ENCODE data around the gene C1QTNF3.
"Not testable (repeated sequence)": the region's sequence is repeated elsewhere in the genome, so short reads cannot be mapped to it uniquely, and the experiment has no call there.

The C1QTNF3 gene

DNA sequence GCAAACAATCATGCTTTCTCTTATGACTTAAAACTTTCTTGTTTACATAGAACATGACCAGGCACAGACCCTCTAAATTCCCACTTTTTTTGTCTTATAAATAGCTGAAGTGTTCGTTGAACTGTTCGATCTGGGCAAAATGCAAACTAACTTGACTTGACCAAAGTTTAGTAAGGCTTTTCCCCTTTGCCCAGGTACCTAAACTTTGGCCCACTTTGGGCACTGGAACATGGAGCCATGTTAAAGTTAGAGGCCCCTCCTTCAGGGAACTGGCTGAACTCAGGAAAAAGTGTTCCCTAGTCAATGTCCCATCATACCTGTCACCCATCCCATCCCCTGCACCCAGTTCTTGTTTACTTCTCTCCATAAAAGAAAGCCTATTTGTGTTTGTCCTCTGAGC is 25.8 kb downstream of the C1QTNF3 start:
- DNase-seq, result no peak

GRCh38 chr5:34016750-34017149 is 26.3 kb downstream of the C1QTNF3 start:
- no peak for DNase-seq

DNA sequence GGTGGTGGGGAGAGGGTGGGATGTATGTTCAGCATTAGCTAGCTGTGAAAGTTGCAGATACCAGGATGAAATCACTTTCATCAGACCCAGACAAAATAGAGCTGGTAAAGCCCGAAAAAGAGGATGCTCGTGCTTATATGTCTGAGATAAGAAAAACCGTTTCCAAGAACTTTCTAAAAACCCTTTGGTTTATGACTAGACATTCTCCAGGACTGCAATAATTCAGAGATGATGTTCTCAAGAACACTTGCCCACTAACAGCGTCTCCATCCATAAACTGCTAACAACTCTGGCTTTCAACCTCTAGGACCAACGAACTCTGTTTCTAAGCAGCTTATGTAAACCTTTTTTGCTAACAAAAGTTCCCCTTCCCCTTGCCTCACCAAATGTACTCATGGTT is 26.8 kb downstream of the C1QTNF3 start:
- DNase-seq, result no peak

DNA sequence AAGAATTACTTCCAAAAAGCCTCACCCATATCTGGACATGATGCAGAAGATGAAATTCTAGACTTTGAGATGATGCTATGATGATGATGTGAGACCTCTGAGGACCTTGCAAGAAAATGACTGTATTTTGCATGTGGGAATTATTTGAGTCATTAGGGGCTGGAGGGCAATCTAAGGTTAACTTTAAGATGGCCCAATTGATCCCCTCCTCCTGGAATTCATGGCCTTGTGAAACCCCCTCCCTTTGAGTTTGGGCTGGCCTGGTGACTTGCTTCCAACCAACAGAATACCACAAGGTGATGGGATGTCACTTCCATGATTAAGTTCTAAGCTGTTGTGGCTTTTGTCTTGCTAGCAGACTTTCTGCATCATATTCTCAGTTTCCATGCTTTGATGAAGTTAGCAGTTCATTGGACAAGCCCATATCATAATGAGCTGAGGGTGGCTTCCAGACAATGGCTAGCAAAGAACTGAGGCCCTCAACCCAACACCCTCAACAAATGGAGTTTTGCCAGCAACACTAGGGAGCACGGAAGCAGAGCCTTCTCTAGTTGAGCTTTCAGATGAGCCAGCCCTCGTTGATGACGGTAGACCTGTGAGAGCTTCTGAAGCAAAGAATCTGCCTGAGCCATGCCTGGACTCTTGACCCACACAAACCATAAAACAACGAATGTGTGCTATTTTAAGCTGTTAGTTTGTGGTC is 27.7 kb downstream of the C1QTNF3 start:
- no peak for DNase-seq

GRCh38 chr5:34014626-34015025 is 28.4 kb downstream of the C1QTNF3 start:
- no peak for DNase-seq

DNA sequence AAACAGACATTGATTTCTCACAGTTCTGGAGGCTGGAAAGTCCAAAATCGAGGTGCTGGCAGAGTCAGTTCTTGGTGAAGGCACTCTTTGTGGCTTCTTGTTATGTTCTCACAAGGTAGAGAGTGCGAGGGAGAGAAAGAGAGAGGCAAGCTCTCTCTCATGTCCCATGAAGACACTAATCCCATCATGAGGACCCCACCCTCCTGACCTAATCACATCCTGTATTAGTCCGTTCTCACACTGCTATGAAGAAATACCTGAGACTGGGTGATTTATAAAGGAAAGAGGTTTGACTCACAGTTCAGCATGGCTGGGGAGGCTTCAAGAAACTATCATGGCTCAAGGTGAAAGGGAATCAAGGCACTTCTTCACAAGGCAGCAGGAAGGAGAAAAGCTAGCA is 29.5 kb downstream of the C1QTNF3 start:
- no peak for DNase-seq

GRCh38 chr5:34012791-34013190 is 30.2 kb downstream of the C1QTNF3 start:
- DNase-seq, result no peak

- no peak for DNase-seq
Measured at GRCh38 chr5:34011536-34011935, 31.5 kb downstream of the C1QTNF3 start.

- DNase-seq, result not testable (repeated sequence)
Measured at GRCh38 chr5:34010146-34010545, 32.9 kb downstream of the C1QTNF3 start.

DNA sequence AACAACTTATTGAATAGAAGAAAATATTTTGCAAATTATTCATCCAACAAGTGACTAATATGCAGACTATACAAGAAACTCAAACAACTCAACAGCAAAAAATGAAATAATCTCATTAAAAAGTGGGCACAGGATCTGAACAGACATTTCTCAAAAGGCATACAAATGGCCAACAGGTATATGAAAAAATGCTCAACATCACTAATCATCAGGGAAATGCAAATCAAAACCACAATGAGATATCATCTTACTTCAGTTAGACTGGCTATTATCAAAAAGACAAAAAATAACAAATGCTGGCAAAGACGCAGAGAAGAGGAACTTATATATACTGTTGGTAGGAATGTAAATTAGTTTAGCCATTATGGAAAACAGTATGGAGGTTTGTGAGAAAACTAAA is 33.4 kb downstream of the C1QTNF3 start:
- no peak for DNase-seq

DNA sequence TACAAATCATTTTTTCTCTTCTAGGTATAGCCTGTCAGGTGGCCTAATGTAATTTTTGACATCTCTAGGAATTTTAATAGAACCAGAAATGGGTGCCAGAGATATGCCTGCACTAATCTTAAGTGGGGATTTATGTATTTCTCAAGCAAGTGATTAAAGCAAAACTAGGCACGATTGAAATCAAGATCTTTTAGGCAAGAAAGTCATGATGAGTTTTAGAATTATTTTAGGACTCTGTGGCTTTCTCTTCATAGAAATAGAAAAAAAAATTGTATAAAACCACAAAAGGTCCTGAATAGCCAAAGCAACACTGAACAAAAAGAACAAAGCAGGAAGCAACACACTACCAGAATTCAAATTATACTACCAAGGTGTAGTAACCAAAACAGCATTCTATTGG is 34.2 kb downstream of the C1QTNF3 start:
- DNase-seq, result no peak

- peak; percentile 89 to 93 for DNase-seq
Measured at GRCh38 chr5:34007621-34008600, 35.1 kb downstream of the C1QTNF3 start, which contains the start of gene AMACR. TSS of gene AMACR (minus strand) at chr5:34008050. CDS start at chr5:34008019, 31 bp downstream.

GRCh38 chr5:34007201-34007620 is 35.8 kb downstream of the C1QTNF3 start:
- DNase-seq, result no peak

DNA sequence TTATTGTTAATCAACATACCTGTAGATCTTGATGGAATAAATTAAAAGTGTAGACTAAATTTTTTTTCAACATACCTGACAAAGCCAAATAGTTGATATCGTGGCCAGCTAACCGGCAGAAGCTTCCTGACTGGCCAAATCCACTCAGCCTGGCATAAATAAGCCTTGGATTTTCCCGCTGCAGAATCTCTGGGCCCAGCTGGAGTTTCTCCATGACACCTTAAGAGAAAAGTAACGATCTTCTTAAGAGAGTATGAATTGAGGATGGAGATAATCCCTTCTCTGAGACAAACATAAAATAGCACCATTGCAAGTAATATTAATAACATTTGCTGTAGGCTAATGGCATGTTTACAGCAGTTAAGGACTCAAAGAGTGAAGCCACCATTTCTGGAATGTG is 37.3 kb downstream of the C1QTNF3 start:
- DNase-seq, result no peak

DNA sequence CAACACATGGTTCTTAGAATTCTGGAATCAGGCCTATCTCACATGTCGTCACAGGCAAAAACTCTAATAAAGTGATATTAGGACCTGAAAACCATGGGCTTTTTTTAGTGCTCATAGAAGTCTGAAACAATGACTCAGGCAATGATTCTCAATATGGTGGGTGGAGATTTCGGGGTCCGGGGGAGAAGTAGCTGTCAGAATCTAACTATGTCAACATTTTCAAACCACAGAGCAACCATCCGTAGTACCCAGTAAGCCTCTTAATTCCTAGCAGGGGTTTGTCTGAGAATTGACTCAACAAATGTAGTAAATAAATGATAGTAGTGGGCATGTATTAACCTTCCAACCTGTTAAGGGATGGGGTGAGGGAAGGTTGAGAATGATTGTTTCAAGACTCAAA is 37.8 kb downstream of the C1QTNF3 start:
- no peak for DNase-seq

DNA sequence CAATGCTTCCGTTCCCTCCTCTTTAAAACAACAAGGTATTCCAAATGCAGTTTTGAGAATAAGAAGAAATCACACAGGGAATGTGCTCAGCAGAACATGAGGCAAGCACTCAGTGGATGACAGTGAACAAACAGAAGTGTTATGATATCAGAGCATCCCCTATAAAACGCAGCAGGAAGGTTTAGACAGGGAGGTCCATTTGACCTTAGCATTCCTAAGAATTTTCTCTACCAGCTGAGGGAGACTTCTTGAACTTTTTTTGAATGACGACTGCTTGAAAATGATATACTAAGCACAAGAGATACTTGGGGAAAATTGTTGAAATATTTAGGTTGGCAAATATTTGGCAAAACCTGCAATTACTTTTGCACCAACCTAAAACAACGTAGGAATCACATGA is 39.1 kb downstream of the C1QTNF3 start:
- no peak for DNase-seq

- DNase-seq, result no peak
Measured at GRCh38 chr5:34002629-34003328, 40.2 kb downstream of the C1QTNF3 start.

GRCh38 chr5:34001241-34001841 is 41.7 kb downstream of the C1QTNF3 start:
- no peak for DNase-seq

DNA sequence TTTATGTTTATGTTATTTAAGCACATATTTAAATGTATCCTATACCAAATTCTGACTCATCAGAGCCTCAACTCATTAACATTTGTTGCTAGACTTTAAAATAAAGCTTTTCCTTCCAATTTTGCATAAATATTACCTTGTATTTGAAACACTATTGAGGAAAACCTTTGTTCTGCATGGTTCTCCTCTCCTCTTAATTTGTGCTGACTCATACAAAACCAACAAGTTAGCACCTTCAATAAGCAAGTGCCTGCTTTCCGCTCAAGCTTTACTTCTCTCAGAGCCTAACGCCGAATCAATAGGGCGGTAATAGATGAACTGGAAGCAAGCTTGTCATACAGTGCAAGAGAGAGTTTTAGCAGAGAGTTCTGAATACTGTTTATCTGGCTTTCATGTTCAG is 43.0 kb downstream of the C1QTNF3 start:
- no peak for DNase-seq

GRCh38 chr5:33997331-33997983 is 45.6 kb downstream of the C1QTNF3 start:
- peak; percentile 15 to 51 for DNase-seq

DNA sequence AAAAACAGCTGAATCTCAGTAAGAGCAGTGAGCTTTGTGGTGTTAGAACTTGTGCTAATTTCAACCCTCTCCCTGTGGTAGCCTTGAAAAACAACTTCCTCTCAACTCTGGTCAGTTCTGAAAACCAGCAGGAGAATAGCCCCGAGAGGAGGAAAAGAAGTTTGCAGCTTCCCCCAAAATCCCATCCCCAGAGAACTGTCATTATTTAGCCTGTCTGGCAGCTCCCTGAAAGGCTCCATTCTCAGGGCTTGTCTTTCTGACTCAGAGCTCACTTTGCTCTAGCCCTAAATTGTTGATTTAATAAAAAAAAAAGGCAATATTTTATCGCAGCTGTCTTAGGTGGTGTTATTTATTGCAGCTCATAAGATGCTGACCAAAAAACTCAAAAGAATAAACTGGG is 47.1 kb downstream of the C1QTNF3 start:
- no peak for DNase-seq

GRCh38 chr5:33994845-33995244 is 48.2 kb downstream of the C1QTNF3 start:
- DNase-seq, result no peak
